ENCODE measurements around the gene LRRC45. TPM values are rescaled to one million over a fixed set of nuclear protein-coding genes. Genes with fewer than 3 reads are reported as not detected.

Gene LRRC45
- total and polyA plus RNA-seq, 2 experiments from 2014 or later, result 16.1 to 40.7 TPM

DNA sequence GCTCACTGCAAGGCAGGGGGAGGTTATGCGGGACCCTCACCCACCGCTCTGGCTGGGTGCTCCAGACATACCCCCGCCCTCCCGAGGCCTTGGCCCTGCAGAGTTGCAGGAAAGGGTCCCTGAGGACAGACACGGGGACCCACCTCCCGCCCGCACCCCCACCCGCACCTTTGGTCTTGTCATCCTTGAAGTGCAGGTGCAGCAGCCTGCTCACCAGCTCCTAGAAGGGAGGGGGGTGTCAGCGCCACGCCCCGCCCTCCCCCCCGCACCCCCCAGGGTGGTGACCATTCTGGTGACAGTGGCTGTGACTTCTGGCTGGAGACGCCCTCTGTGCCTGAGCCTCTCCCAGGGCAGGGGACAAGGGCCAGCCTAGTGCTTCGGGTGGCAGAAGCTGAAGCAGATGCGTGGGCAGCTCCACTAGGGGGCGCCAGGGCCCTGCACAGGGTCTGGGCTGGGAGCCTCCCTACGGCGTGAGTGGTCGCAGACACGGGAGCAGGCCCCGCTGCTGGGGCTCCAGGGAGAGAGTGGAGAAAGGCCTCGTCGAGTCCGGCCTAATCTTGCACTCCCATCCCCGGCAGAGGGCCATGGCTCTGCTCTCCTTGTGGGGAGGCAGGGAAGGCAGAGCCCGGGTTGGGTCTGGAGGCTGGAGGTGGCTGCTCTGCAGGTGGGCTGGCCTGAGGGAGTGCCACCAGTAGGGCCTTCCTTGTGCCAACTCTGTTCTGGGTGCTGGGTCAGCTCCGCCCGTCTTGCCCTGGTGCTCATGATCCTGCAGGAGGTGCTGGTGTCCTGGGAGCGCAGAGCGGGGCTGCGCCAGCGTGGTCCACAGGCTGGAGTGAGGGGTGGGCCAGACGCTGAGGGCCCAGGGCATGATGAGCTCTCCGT, 3.2 kb upstream of the LRRC45 start:
- no peak overlapping the region for H3K4me2 ChIP-seq

More for the DNA sequence above, 3.2 kb upstream of the LRRC45 start:
- Histone ChIP-seq H3K4me3 (no peak overlapping the region), H3K79me2 (replicated peaks; ENCODE audit: insufficient read depth) (peaks cover 15% of the 10 kb centered on the region), H4K20me1 (replicated peaks; ENCODE audit: insufficient read depth) (peaks cover 3% of the 10 kb centered on the region), H3K9me2 (ENCODE audit: insufficient read depth) (no peaks in the 10 kb centered on the region), H3F3A (replicated peaks; ENCODE audit: low read depth) (peaks cover 13% of the 10 kb centered on the region; the same call in 1 of the 2 replicates), H3K36me3 (ENCODE audit: insufficient read depth) (no peaks in the 10 kb centered on the region), H3K4me1 (ENCODE audit: insufficient read depth) (peaks cover 5% of the 10 kb centered on the region; the same call in 1 of the 2 replicates), H3K27me3 (ENCODE audit: insufficient read depth) (no peaks in the 10 kb centered on the region), H2AFZ (no peak overlapping the region), H3K27ac (ENCODE audit: low read depth) (no peak overlapping the region)
- H3K27ac Mint-ChIP-seq, result no peak overlapping the region
- H3K27me3 Mint-ChIP-seq (ENCODE audit: insufficient read depth, low read depth, poor library complexity), result peaks cover 20% of the 10 kb centered on the region
- TF ChIP-seq NANOG (IDR thresholded peaks at IDR 0.05; ENCODE audit: borderline replicate concordance) (no peak), EZH2phosphoT487 (IDR thresholded peaks at IDR 0.05; ENCODE audit: unreplicated experiment) (no peak), POLR2AphosphoS5 (IDR thresholded peaks at IDR 0.05; ENCODE audit: low read depth) (peak; percentile 49; the same call in 1 of the 2 replicates), EZH2 (IDR thresholded peaks at IDR 0.05; ENCODE audit: low read depth, unreplicated experiment) (no peak), STAT1 (IDR thresholded peaks at IDR 0.05; ENCODE audit: unreplicated experiment) (no peak), ZNF331 (CRISPR knock-in tag; IDR thresholded peaks at IDR 0.05; ENCODE audit: low read depth) (no peak), CREB1 (CRISPR knock-in tag; IDR thresholded peaks at IDR 0.05; ENCODE audit: low read depth) (no peak), ZNF114 (CRISPR knock-in tag; IDR thresholded peaks at IDR 0.05) (no peak), JUNB (IDR thresholded peaks at IDR 0.05; ENCODE audit: unreplicated experiment) (no peak)
- TF ChIP-seq, protein P1, sequence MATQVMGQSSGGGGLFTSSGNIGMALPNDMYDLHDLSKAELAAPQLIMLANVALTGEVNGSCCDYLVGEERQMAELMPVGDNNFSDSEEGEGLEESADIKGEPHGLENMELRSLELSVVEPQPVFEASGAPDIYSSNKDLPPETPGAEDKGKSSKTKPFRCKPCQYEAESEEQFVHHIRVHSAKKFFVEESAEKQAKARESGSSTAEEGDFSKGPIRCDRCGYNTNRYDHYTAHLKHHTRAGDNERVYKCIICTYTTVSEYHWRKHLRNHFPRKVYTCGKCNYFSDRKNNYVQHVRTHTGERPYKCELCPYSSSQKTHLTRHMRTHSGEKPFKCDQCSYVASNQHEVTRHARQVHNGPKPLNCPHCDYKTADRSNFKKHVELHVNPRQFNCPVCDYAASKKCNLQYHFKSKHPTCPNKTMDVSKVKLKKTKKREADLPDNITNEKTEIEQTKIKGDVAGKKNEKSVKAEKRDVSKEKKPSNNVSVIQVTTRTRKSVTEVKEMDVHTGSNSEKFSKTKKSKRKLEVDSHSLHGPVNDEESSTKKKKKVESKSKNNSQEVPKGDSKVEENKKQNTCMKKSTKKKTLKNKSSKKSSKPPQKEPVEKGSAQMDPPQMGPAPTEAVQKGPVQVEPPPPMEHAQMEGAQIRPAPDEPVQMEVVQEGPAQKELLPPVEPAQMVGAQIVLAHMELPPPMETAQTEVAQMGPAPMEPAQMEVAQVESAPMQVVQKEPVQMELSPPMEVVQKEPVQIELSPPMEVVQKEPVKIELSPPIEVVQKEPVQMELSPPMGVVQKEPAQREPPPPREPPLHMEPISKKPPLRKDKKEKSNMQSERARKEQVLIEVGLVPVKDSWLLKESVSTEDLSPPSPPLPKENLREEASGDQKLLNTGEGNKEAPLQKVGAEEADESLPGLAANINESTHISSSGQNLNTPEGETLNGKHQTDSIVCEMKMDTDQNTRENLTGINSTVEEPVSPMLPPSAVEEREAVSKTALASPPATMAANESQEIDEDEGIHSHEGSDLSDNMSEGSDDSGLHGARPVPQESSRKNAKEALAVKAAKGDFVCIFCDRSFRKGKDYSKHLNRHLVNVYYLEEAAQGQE (IDR thresholded peaks at IDR 0.05; ENCODE audit: unreplicated experiment), result no peak
- TF ChIP-seq, protein P2, sequence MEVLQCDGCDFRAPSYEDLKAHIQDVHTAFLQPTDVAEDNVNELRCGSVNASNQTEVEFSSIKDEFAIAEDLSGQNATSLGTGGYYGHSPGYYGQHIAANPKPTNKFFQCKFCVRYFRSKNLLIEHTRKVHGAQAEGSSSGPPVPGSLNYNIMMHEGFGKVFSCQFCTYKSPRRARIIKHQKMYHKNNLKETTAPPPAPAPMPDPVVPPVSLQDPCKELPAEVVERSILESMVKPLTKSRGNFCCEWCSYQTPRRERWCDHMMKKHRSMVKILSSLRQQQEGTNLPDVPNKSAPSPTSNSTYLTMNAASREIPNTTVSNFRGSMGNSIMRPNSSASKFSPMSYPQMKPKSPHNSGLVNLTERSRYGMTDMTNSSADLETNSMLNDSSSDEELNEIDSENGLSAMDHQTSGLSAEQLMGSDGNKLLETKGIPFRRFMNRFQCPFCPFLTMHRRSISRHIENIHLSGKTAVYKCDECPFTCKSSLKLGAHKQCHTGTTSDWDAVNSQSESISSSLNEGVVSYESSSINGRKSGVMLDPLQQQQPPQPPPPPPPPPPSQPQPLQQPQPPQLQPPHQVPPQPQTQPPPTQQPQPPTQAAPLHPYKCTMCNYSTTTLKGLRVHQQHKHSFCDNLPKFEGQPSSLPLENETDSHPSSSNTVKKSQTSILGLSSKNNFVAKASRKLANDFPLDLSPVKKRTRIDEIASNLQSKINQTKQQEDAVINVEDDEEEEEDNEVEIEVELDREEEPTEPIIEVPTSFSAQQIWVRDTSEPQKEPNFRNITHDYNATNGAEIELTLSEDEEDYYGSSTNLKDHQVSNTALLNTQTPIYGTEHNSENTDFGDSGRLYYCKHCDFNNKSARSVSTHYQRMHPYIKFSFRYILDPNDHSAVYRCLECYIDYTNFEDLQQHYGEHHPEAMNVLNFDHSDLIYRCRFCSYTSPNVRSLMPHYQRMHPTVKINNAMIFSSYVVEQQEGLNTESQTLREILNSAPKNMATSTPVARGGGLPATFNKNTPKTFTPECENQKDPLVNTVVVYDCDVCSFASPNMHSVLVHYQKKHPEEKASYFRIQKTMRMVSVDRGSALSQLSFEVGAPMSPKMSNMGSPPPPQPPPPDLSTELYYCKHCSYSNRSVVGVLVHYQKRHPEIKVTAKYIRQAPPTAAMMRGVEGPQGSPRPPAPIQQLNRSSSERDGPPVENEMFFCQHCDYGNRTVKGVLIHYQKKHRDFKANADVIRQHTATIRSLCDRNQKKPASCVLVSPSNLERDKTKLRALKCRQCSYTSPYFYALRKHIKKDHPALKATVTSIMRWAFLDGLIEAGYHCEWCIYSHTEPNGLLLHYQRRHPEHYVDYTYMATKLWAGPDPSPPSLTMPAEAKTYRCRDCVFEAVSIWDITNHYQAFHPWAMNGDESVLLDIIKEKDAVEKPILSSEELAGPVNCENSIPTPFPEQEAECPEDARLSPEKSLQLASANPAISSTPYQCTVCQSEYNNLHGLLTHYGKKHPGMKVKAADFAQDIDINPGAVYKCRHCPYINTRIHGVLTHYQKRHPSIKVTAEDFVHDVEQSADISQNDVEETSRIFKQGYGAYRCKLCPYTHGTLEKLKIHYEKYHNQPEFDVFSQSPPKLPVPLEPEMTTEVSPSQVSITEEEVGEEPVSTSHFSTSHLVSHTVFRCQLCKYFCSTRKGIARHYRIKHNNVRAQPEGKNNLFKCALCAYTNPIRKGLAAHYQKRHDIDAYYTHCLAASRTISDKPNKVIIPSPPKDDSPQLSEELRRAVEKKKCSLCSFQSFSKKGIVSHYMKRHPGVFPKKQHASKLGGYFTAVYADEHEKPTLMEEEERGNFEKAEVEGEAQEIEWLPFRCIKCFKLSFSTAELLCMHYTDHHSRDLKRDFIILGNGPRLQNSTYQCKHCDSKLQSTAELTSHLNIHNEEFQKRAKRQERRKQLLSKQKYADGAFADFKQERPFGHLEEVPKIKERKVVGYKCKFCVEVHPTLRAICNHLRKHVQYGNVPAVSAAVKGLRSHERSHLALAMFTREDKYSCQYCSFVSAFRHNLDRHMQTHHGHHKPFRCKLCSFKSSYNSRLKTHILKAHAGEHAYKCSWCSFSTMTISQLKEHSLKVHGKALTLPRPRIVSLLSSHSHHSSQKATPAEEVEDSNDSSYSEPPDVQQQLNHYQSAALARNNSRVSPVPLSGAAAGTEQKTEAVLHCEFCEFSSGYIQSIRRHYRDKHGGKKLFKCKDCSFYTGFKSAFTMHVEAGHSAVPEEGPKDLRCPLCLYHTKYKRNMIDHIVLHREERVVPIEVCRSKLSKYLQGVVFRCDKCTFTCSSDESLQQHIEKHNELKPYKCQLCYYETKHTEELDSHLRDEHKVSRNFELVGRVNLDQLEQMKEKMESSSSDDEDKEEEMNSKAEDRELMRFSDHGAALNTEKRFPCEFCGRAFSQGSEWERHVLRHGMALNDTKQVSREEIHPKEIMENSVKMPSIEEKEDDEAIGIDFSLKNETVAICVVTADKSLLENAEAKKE (CRISPR knock-in tag; IDR thresholded peaks at IDR 0.05), result no peak
- TF ChIP-seq, protein P3, sequence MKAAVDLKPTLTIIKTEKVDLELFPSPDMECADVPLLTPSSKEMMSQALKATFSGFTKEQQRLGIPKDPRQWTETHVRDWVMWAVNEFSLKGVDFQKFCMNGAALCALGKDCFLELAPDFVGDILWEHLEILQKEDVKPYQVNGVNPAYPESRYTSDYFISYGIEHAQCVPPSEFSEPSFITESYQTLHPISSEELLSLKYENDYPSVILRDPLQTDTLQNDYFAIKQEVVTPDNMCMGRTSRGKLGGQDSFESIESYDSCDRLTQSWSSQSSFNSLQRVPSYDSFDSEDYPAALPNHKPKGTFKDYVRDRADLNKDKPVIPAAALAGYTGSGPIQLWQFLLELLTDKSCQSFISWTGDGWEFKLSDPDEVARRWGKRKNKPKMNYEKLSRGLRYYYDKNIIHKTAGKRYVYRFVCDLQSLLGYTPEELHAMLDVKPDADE (IDR thresholded peaks at IDR 0.05), result no peak
- TF ChIP-seq, protein P4, sequence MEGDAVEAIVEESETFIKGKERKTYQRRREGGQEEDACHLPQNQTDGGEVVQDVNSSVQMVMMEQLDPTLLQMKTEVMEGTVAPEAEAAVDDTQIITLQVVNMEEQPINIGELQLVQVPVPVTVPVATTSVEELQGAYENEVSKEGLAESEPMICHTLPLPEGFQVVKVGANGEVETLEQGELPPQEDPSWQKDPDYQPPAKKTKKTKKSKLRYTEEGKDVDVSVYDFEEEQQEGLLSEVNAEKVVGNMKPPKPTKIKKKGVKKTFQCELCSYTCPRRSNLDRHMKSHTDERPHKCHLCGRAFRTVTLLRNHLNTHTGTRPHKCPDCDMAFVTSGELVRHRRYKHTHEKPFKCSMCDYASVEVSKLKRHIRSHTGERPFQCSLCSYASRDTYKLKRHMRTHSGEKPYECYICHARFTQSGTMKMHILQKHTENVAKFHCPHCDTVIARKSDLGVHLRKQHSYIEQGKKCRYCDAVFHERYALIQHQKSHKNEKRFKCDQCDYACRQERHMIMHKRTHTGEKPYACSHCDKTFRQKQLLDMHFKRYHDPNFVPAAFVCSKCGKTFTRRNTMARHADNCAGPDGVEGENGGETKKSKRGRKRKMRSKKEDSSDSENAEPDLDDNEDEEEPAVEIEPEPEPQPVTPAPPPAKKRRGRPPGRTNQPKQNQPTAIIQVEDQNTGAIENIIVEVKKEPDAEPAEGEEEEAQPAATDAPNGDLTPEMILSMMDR (conservative IDR thresholded peaks at IDR 0.05; ENCODE audit: low read depth in 2 of 2), result peak; percentile 77 to 95
- peaks cover 6% of the 10 kb centered on the region; the same call in 1 of the 3 replicates for H3K36me3 Mint-ChIP-seq (ENCODE audit: low read depth)
- H3K4me3 Mint-ChIP-seq, result no peak overlapping the region
- DNase-seq (ENCODE audit: low spot score) (peak; percentile 89), ATAC-seq (peak; percentile 22)
- H3K4me1 Mint-ChIP-seq, result peaks cover 11% of the 10 kb centered on the region
- H3K9me3 Mint-ChIP-seq, result no peaks in the 10 kb centered on the region
